ENCODE measurements around the gene LCT. TPM values are rescaled to one million over a fixed set of nuclear protein-coding genes. Genes with fewer than 3 reads are reported as not detected.
"Not testable (repeated sequence)": the region's sequence is repeated elsewhere in the genome, so short reads cannot be mapped to it uniquely, and the experiment has no call there.

LCT gene
- 2.8 and 7.2 TPM in 2 replicates for total RNA-seq (ENCODE audit: low replicate concordance)
- long read RNA-seq, partial matches to known transcripts: 5 of 6 reads
- long read RNA-seq, other reads (novel, unspliced or antisense): 1 of 6 reads

DNA sequence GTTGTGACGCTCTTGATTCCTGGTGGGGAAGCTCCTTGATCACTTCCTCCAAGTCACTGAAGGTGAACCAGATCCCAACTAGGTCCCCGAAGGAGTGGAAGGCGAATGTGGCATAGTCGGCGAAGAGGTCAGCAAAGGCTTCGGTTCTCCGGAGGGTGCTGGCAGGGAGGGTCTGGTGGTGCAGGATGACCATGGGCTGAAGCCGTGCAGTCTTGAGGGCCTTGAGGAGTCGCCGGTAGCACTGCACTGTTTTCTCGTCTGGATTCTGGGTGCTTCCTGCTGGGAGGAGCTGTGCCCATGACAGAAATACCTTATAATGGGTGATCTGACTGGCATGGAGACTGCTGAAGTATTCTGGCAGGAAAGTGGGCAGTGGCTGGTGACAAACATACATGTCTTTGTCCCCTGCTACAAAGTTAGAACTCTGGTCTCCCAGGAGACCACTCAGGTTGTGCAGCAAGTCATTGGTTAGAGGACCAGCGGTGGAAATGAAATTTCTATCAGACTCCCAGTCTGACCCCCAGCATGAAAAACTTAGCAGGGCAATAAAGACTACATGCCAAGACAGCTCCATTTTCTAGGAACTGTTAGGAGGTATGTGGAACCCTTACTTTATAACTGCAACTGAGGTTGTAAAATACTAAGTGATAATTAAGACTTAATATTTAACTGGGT is at the start of gene LCT:
Gene LCT, minus strand, starts transcription at position 589 of the 675 bp plus-strand sequence. Its CDS starts 15 bp downstream, at position 574.
- H3K27me3 Mint-ChIP-seq: no peaks in the 10 kb centered on the region
- H3K4me3 Mint-ChIP-seq: no peak within 1 kb of the TSS
- no peak for DNase-seq (ENCODE audit: extremely low spot score, unreplicated experiment)
- no peak for TF ChIP-seq CTCF (conservative IDR thresholded peaks at IDR 0.05)
- peaks cover 10% of the 10 kb centered on the region for H3K4me1 Mint-ChIP-seq (ENCODE audit: unreplicated experiment)
- no peak within 1 kb of the TSS for H3K27ac Mint-ChIP-seq
- peaks cover 4% of the 10 kb centered on the region for H3K9me3 Mint-ChIP-seq
- peaks cover 5% of the 10 kb centered on the region for H3K36me3 Mint-ChIP-seq

- H3K4me3 Mint-ChIP-seq: no peak overlapping the region
- H3K27ac Mint-ChIP-seq: no peak overlapping the region
- H3K27me3 Mint-ChIP-seq: no peaks in the 10 kb centered on the region
- no peaks in the 10 kb centered on the region for H3K36me3 Mint-ChIP-seq
- H3K4me1 Mint-ChIP-seq (ENCODE audit: unreplicated experiment): no peaks in the 10 kb centered on the region
- DNase-seq (ENCODE audit: extremely low spot score, unreplicated experiment): no peak
- peaks cover 12% of the 10 kb centered on the region for H3K9me3 Mint-ChIP-seq
- no peak for TF ChIP-seq CTCF (conservative IDR thresholded peaks at IDR 0.05)
Measured at GRCh38 chr2:135885709-135886108, 48.7 kb upstream of the LCT start.

DNA sequence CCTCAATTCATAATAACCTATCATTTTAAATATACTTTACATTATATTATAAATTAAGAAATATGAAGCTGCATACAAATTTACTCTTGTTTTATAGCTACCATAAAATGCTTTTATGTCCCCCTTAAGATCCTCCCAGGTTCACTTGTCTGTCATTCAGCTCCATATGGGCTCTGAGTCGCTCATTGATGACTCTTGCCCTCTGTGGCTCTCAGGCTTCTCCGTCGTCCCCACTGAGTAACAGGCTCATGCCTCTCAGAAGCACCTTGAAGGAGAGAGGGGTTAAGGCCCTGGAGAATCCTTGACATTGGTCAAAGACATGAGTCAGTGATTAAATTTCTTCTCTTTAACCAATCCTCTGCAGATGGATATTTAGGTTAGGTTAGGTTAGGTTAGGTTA is 45.4 kb upstream of the LCT start:
- no peak for DNase-seq (ENCODE audit: extremely low spot score, unreplicated experiment)
- Mint-ChIP-seq H3K27ac (no peak overlapping the region), H3K27me3 (no peaks in the 10 kb centered on the region), H3K36me3 (no peaks in the 10 kb centered on the region), H3K4me3 (no peak overlapping the region), H3K4me1 (ENCODE audit: unreplicated experiment) (no peaks in the 10 kb centered on the region), H3K9me3 (no peaks in the 10 kb centered on the region)
- no peak for TF ChIP-seq CTCF (conservative IDR thresholded peaks at IDR 0.05)

GRCh38 chr2:135876770-135877169 is 39.8 kb upstream of the LCT start:
- peak overlapping the region; percentile 92 for H3K4me3 Mint-ChIP-seq
- H3K36me3 Mint-ChIP-seq; H3K27me3 Mint-ChIP-seq; H3K9me3 Mint-ChIP-seq; DNase-seq (ENCODE audit: extremely low spot score, unreplicated experiment): not testable (repeated sequence)
- peaks cover 17% of the 10 kb centered on the region for H3K4me1 Mint-ChIP-seq (ENCODE audit: unreplicated experiment)
- peak overlapping the region; percentile 88 for H3K27ac Mint-ChIP-seq

DNA sequence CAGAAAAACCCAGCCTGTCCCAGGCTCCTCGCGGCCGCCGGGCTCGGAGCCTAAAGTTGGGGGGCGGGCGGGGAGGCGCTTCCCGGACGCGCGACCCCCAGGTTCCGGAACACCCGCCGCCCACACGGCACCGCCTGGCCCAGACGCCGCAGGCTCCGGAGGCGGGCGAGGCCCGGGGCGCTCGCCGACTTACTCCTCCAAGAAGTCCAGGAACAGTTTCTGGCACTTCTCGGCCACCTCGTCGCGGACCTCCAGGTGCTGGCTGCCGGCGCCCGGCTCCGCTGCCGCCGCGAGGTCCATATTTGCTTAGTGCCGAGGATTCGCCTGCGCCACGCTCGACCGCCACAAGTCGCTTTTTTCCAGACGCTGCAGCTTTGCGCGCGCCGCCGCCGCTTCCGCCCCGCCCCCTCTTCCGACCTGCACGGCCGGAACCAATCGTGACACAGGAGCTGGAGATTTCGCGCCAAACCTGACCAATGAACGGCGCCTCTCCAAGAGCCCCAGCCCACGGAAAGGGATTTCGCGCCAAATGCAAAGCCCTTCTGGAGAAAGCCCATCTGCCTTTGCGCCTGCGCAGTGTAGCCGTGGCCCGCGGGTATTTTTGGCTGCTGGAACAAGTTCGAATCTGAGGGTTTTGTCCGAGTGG is 39.2 kb upstream of the LCT start, which contains the start of gene MCM6:
Gene MCM6, minus strand, starts transcription at position 378 of the 646 bp plus-strand sequence. Its CDS starts 78 bp downstream, at position 300.
- Mint-ChIP-seq H3K9me3 (no peaks in the 10 kb centered on the region), H3K36me3 (peaks cover 9% of the 10 kb centered on the region), H3K27me3 (no peaks in the 10 kb centered on the region), H3K4me3 (peak within 1 kb of the TSS; percentile 92), H3K4me1 (ENCODE audit: unreplicated experiment) (peaks cover 17% of the 10 kb centered on the region), H3K27ac (peak within 1 kb of the TSS; percentile 88)
- TF ChIP-seq CTCF (conservative IDR thresholded peaks at IDR 0.05): peak; percentile 61
- DNase-seq (ENCODE audit: extremely low spot score, unreplicated experiment): peak; percentile 98

DNA sequence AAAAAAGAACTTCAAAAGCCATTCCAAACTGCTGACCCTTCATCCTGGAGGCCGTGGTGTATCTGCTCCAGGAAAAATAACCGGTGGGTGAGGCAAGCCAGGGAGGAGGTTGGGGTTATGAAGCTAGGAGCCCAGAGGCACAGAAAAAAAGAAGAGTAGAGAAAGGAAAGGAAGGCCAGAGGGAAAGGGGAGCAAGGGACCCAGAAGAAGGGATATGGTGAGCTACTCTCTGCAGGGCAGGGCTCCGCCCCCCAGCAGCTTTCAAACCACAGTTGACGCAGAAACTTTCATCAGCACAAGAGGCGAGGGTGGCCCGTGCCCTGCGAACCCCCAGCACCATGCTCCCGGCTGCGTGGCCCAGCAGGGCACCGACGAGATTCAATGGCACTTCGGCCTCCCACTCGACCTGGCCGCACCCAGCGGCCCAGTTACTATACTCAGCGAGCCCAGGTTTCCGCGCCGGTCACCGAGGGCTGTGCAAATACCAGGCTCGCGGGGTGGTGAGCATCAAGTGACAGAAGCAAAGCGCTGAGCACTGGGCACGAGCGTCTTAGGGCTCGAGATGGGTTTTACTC is 38.6 kb upstream of the LCT start:
- Mint-ChIP-seq H3K9me3 (no peaks in the 10 kb centered on the region), H3K27ac (peak overlapping the region; percentile 80), H3K36me3 (peaks cover 10% of the 10 kb centered on the region), H3K4me1 (ENCODE audit: unreplicated experiment) (peaks cover 17% of the 10 kb centered on the region), H3K4me3 (peak overlapping the region; percentile 88), H3K27me3 (no peaks in the 10 kb centered on the region)
- no peak for TF ChIP-seq CTCF (conservative IDR thresholded peaks at IDR 0.05)
- DNase-seq (ENCODE audit: extremely low spot score, unreplicated experiment): no peak
